GM06990 (cell line): ENCODE data around the gene HBB.
"Not testable (repeated sequence)": the region's sequence is repeated elsewhere in the genome, so short reads cannot be mapped to it uniquely, and the experiment has no call there.

Experiments used
- DNase-seq: peaks from one replicate; pipeline ENCODE4 v3.0.0-alpha.2; 2011; ENCODE audit not compliant: insufficient read length; ENCODE audit errors: extremely low read depth
- H3K27me3 ChIP-seq: replicated peaks from 2 replicates; pipeline ENCODE4 v1.6.0; 2011; ENCODE audit warnings: low read length; ENCODE audit not compliant: control insufficient read depth, insufficient read depth
- H3K36me3 ChIP-seq: 2 replicates; pipeline ENCODE4 v1.5.1; 2011; ENCODE audit warnings: low read length; ENCODE audit not compliant: control insufficient read depth, insufficient read depth
- H3K4me3 ChIP-seq: replicated peaks from 2 replicates; pipeline ENCODE4 v1.5.1; 2011; ENCODE audit warnings: low read depth, mild to moderate bottlenecking, control low read depth, low read length
- CTCF ChIP-seq: IDR thresholded peaks from 2 replicates; pipeline ENCODE4 v1.5.1; 2011; ENCODE audit warnings: low read length, control low read depth, mild to moderate bottlenecking, inconsistent platforms; ENCODE audit not compliant: insufficient read depth, poor library complexity, severe bottlenecking

The HBB gene

GRCh38 chr11:5267033-5267563 is 40.2 kb upstream of the HBB start:
- H3K27me3 ChIP-seq, result no peaks in the 10 kb centered on the region; the same call in 1 of the 2 replicates
- no peak for TF ChIP-seq CTCF
- H3K4me3 ChIP-seq, result no peak overlapping the region
- no peaks in the 10 kb centered on the region for H3K36me3 ChIP-seq
- no peak for DNase-seq

GRCh38 chr11:5266609-5267008 is 39.7 kb upstream of the HBB start:
- Histone ChIP-seq H3K4me3 (no peak overlapping the region), H3K36me3 (no peaks in the 10 kb centered on the region)

GRCh38 chr11:5265832-5266231 is 39.0 kb upstream of the HBB start:
- no peaks in the 10 kb centered on the region for H3K36me3 ChIP-seq
- no peak for DNase-seq
- no peak for TF ChIP-seq CTCF
- no peak overlapping the region for H3K4me3 ChIP-seq
- no peaks in the 10 kb centered on the region; the same call in 1 of the 2 replicates for H3K27me3 ChIP-seq

More at GRCh38 chr11:5266609-5267008, 39.7 kb upstream of the HBB start:
- no peak for TF ChIP-seq CTCF
- no peaks in the 10 kb centered on the region; the same call in 1 of the 2 replicates for H3K27me3 ChIP-seq
- DNase-seq, result no peak

GRCh38 chr11:5258543-5259262 is 31.8 kb upstream of the HBB start:
- no peak for TF ChIP-seq CTCF
- DNase-seq, result no peak
- Histone ChIP-seq H3K36me3 (no peaks in the 10 kb centered on the region), H3K4me3 (no peak overlapping the region), H3K27me3 (no peaks in the 10 kb centered on the region)

- Histone ChIP-seq H3K36me3 (no peaks in the 10 kb centered on the region), H3K27me3 (no peaks in the 10 kb centered on the region), H3K4me3 (no peak overlapping the region)
- no peak for TF ChIP-seq CTCF
- no peak for DNase-seq
Observed at GRCh38 chr11:5257296-5257695, 30.4 kb upstream of the HBB start.

- not testable (repeated sequence) for DNase-seq, H3K27me3 ChIP-seq, H3K4me3 ChIP-seq, H3K36me3 ChIP-seq
Observed at GRCh38 chr11:5254646-5255413, 28.0 kb upstream of the HBB start, which contains the start of gene HBG2. Gene HBG2 (minus strand): TSS chr11:5254781. CDS start chr11:5254728, 53 bp downstream.

GRCh38 chr11:5254023-5254422 is 27.2 kb upstream of the HBB start:
- H3K36me3 ChIP-seq, H3K27me3 ChIP-seq, DNase-seq, H3K4me3 ChIP-seq: not testable (repeated sequence)

GRCh38 chr11:5253440-5253839 is 26.6 kb upstream of the HBB start:
- not testable (repeated sequence) for H3K36me3 ChIP-seq, H3K27me3 ChIP-seq, H3K4me3 ChIP-seq, DNase-seq
